ENCODE data around the gene CD163L1.

CD163L1 gene

DNA sequence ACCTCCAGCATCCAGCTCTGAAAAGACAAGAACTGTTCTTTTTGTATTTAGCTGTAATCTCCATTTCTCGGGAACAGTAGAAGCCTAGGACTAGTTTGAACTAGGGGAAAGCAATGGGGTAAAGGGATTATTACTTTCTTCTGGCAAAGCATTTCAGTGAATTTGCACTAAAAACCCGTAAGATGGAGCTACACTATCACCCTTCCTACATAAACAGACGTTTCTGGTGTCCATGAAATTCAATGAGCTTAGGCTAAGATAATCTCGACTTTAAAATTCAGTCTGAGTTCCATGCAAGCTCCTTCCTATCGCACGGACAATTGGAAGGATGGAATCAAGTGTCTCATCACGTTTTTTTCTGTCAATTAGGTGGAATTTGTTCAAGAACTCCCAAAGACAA is 116.0 kb downstream of the CD163L1 start:
- no peak for FAIRE-seq
- TF ChIP-seq, protein P1, sequence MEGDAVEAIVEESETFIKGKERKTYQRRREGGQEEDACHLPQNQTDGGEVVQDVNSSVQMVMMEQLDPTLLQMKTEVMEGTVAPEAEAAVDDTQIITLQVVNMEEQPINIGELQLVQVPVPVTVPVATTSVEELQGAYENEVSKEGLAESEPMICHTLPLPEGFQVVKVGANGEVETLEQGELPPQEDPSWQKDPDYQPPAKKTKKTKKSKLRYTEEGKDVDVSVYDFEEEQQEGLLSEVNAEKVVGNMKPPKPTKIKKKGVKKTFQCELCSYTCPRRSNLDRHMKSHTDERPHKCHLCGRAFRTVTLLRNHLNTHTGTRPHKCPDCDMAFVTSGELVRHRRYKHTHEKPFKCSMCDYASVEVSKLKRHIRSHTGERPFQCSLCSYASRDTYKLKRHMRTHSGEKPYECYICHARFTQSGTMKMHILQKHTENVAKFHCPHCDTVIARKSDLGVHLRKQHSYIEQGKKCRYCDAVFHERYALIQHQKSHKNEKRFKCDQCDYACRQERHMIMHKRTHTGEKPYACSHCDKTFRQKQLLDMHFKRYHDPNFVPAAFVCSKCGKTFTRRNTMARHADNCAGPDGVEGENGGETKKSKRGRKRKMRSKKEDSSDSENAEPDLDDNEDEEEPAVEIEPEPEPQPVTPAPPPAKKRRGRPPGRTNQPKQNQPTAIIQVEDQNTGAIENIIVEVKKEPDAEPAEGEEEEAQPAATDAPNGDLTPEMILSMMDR (IDR thresholded peaks at IDR 0.05; ENCODE audit: insufficient read depth, missing control alignments), result no peak
- no peak for DNase-seq (ENCODE audit: insufficient read length, low spot score)

- TF ChIP-seq, protein P1 (IDR thresholded peaks at IDR 0.05; ENCODE audit: insufficient read depth, missing control alignments), result no peak
- FAIRE-seq, result no peak
- DNase-seq (ENCODE audit: insufficient read length, low spot score), result no peak
Observed at GRCh38 chr12:7324176-7324575, 119.8 kb downstream of the CD163L1 start.

GRCh38 chr12:7322599-7322998 is 121.4 kb downstream of the CD163L1 start:
- TF ChIP-seq, protein P1 (IDR thresholded peaks at IDR 0.05; ENCODE audit: insufficient read depth, missing control alignments), result no peak
- FAIRE-seq, result no peak
- DNase-seq (ENCODE audit: insufficient read length, low spot score), result no peak

GRCh38 chr12:7321624-7322023 is 122.3 kb downstream of the CD163L1 start:
- no peak for DNase-seq (ENCODE audit: insufficient read length, low spot score)
- TF ChIP-seq, protein P1 (IDR thresholded peaks at IDR 0.05; ENCODE audit: insufficient read depth, missing control alignments), result no peak
- FAIRE-seq, result no peak

- FAIRE-seq, result no peak
- TF ChIP-seq, protein P1 (IDR thresholded peaks at IDR 0.05; ENCODE audit: insufficient read depth, missing control alignments), result no peak
- no peak for DNase-seq (ENCODE audit: insufficient read length, low spot score)
Observed at GRCh38 chr12:7319930-7320329, 124.0 kb downstream of the CD163L1 start.

DNA sequence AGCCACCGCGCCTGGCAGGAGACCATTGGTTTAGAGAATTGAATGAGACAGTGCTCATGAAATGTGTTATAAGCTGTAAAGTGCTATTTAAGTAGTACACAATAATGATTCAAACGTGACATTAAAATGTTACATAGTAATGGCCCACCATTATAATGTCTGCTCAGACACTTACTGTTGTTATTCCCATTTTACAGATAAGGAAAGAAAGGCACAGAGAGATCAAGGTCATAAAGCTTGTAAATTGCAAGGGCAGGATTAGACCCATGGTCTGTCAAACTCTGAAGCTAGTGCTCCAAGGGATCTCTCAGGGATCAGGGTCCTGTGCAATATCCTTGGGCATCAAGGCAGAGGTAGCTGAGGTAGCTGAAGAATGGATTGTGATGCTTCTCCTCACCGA is 133.9 kb downstream of the CD163L1 start:
- TF ChIP-seq, protein P1 (IDR thresholded peaks at IDR 0.05; ENCODE audit: insufficient read depth, missing control alignments), result no peak
- FAIRE-seq, result no peak
- DNase-seq (ENCODE audit: insufficient read length, low spot score), result no peak
